ENCODE measurements around the gene SMG1. TPM values are rescaled to one million over a fixed set of nuclear protein-coding genes. Genes with fewer than 3 reads are reported as not detected.

Gene SMG1
- total RNA-seq, 2 experiments from 2014 or later, result 120 to 127 TPM

GRCh38 chr16:18941471-18941870 lies 15.3 kb upstream of the SMG1 start:
- Histone ChIP-seq H3K4me1 (ENCODE audit: insufficient read depth, low read length) (peaks cover 9% of the 10 kb centered on the region), H3K36me3 (ENCODE audit: insufficient read depth, low read length) (no peaks in the 10 kb centered on the region), H3K4me3 (ENCODE audit: low read length) (no peak overlapping the region), H3K27me3 (ENCODE audit: control insufficient read depth in 1 of 2, insufficient read depth in 2 of 2, low read length in 2 of 2) (no peaks in the 10 kb centered on the region), H3K9me3 (ENCODE audit: control insufficient read depth in 1 of 2, insufficient read depth in 1 of 2, low read length in 2 of 2) (no peaks in the 10 kb centered on the region), H3K27ac (ENCODE audit: low read depth in 1 of 2, low read length in 2 of 2) (no peak overlapping the region)
- H3K27me3 Mint-ChIP-seq, result no peaks in the 10 kb centered on the region
- H3K9me3 Mint-ChIP-seq, result no peaks in the 10 kb centered on the region
- no peak overlapping the region for H3K4me3 Mint-ChIP-seq
- H3K4me1 Mint-ChIP-seq (ENCODE audit: low read depth), result peaks cover 10% of the 10 kb centered on the region
- no peaks in the 10 kb centered on the region for H3K36me3 Mint-ChIP-seq (ENCODE audit: low read depth)
- DNase-seq (no peak), ATAC-seq (ENCODE audit: poor library complexity) (no peak)
- ChIA-PET POLR2A (no interaction called here), CTCF (no interaction called here)
- H3K27ac Mint-ChIP-seq, result no peak overlapping the region
- TF ChIP-seq, protein P1, sequence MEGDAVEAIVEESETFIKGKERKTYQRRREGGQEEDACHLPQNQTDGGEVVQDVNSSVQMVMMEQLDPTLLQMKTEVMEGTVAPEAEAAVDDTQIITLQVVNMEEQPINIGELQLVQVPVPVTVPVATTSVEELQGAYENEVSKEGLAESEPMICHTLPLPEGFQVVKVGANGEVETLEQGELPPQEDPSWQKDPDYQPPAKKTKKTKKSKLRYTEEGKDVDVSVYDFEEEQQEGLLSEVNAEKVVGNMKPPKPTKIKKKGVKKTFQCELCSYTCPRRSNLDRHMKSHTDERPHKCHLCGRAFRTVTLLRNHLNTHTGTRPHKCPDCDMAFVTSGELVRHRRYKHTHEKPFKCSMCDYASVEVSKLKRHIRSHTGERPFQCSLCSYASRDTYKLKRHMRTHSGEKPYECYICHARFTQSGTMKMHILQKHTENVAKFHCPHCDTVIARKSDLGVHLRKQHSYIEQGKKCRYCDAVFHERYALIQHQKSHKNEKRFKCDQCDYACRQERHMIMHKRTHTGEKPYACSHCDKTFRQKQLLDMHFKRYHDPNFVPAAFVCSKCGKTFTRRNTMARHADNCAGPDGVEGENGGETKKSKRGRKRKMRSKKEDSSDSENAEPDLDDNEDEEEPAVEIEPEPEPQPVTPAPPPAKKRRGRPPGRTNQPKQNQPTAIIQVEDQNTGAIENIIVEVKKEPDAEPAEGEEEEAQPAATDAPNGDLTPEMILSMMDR (IDR thresholded peaks at IDR 0.05), result no peak
- intact Hi-C loops (cut with DNase I, micrococcal nuclease), result loop anchor here in 1 of 2 experiments (10.0 kb wide), 1 partner anchor 47 kb away; no protein-coding TSS in a partner anchor

DNA sequence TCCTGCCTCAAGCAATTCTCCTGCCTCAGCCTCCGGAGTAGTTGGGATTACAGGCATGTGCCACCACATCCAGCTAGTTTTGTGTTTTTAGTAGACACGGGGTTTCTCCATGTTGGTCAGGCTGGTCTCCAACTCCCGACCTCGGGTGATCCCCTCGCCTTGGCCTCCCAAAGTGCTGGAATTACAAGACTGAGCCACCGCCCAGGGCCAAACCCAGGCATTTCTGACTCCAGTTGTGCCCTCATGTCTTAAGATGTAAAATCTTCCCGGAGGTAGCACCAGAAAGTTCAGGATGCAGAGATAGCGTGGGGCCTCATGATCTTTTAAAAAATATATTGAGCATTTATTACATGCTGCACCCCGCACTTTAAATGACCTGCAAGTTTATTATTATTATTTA lies 12.8 kb upstream of the SMG1 start:
- H3K4me1 Mint-ChIP-seq (ENCODE audit: low read depth), result peaks cover 5% of the 10 kb centered on the region

GRCh38 chr16:18937390-18937789 lies 11.2 kb upstream of the SMG1 start:
- POLR2A ChIA-PET, result interaction anchor here (1.4 kb wide), 1 partner anchor 136 kb away, joined by 4 read pairs; the partner anchor contains the start of gene ARL6IP1
- no peaks in the 10 kb centered on the region for H3K9me3 Mint-ChIP-seq
- H3K4me3 Mint-ChIP-seq, result no peak overlapping the region
- Histone ChIP-seq H3K27me3 (ENCODE audit: control insufficient read depth in 1 of 2, insufficient read depth in 2 of 2, low read length in 2 of 2) (no peaks in the 10 kb centered on the region), H3K4me3 (ENCODE audit: low read length) (no peak overlapping the region), H3K27ac (ENCODE audit: low read depth in 1 of 2, low read length in 2 of 2) (no peak overlapping the region), H3K36me3 (ENCODE audit: insufficient read depth, low read length) (no peaks in the 10 kb centered on the region), H3K9me3 (ENCODE audit: control insufficient read depth in 1 of 2, insufficient read depth in 1 of 2, low read length in 2 of 2) (no peaks in the 10 kb centered on the region), H3K4me1 (ENCODE audit: insufficient read depth, low read length) (no peaks in the 10 kb centered on the region)
- no peaks in the 10 kb centered on the region for H3K27me3 Mint-ChIP-seq
- no peak for ATAC-seq (ENCODE audit: poor library complexity)
- no peak for DNase-seq
- H3K36me3 Mint-ChIP-seq (ENCODE audit: low read depth), result no peaks in the 10 kb centered on the region
- TF ChIP-seq, protein P1 (IDR thresholded peaks at IDR 0.05), result no peak
- intact Hi-C loops (cut with DNase I, micrococcal nuclease), result no loop called here
- no peak overlapping the region for H3K27ac Mint-ChIP-seq
- H3K4me1 Mint-ChIP-seq (ENCODE audit: low read depth), result peaks cover 5% of the 10 kb centered on the region
- CTCF ChIA-PET, result no interaction called here

More for the DNA sequence above, 12.8 kb upstream of the SMG1 start:
- intact Hi-C loops (cut with DNase I, micrococcal nuclease), result no loop called here
- DNase-seq, result no peak
- Histone ChIP-seq H3K4me3 (ENCODE audit: low read length) (no peak overlapping the region), H3K27me3 (ENCODE audit: control insufficient read depth in 1 of 2, insufficient read depth in 2 of 2, low read length in 2 of 2) (no peaks in the 10 kb centered on the region), H3K27ac (ENCODE audit: low read depth in 1 of 2, low read length in 2 of 2) (no peak overlapping the region), H3K4me1 (ENCODE audit: insufficient read depth, low read length) (no peaks in the 10 kb centered on the region), H3K9me3 (ENCODE audit: control insufficient read depth in 1 of 2, insufficient read depth in 1 of 2, low read length in 2 of 2) (no peaks in the 10 kb centered on the region), H3K36me3 (ENCODE audit: insufficient read depth, low read length) (no peaks in the 10 kb centered on the region)
- no peak overlapping the region for H3K4me3 Mint-ChIP-seq
- ChIA-PET POLR2A (no interaction called here), CTCF (no interaction called here)
- no peaks in the 10 kb centered on the region for H3K27me3 Mint-ChIP-seq
- H3K36me3 Mint-ChIP-seq (ENCODE audit: low read depth), result no peaks in the 10 kb centered on the region
- H3K9me3 Mint-ChIP-seq, result no peaks in the 10 kb centered on the region
- TF ChIP-seq, protein P1 (IDR thresholded peaks at IDR 0.05), result no peak
- ATAC-seq (ENCODE audit: poor library complexity), result no peak
- no peak overlapping the region for H3K27ac Mint-ChIP-seq
